Right lung (tissue), 5 donors: Measurements from ENCODE around the gene PLET1. TPM values are rescaled to one million over a fixed set of nuclear protein-coding genes. Genes with fewer than 3 reads are reported as not detected.

Source experiments
- DNase-seq, 2 donors: peaks; one replicate each; pipeline ENCODE4 v3.0.0-alpha.2; 2013
- polyA plus RNA-seq, 5 donors: library from polyadenylated mRNA; unstranded; fragments of 120-200 nt; gene quantifications; one replicate each; pipeline versions ENCODE4 v1.2.1 to v1.2.3, GENCODE V29; 2013; ENCODE audit warnings: inconsistent platforms in 1 of 5, low replicate concordance in 1 of 5; ENCODE audit not compliant: insufficient read length in 5 of 5, insufficient read depth in 1 of 5

The PLET1 gene
- polyA plus RNA-seq, 5 donors = not detected

DNA sequence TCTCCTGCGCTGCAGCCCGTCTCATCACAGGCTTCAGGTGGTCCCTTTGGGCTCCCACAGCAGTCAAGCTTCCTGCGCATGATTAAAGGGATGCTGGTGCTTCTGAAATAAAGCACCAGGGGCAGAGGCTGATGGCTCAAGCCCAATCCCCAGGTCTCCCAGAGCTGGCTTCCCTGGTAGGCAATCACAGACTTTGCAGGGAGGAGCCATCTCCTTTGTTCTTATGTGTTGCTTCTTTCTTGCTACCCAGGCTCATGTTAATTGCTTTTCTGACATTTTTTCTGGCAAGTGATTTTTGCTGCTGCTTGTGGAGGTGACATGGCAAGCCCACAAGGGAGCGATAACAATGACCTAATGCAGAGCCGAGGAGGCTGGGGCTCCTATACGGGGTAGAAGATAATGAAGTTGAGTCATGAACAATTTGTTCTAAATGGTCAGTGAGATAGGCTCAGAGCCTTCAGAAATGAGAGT lies 25.2 kb upstream of the PLET1 start:
- no peak for DNase-seq

DNA sequence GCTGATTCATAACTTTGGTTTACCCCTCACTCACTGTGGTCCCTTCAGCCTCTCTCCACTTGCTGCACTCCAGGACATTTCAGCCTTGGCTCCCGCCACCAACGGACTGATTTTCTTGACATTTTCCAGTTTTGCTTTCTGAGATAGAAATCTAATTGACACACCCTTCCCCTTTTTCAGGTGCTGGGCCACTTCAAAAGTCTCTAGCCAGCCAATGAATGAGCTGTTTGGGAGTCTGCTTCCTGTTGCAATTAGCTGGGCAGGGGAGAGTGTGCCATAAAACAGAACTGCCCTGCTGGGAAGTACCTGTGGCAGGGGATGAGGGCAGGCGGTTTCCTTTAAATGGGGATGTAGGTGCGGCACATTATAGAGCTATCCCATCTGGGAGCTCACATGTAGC lies 21.1 kb upstream of the PLET1 start:
- DNase-seq = no peak

DNA sequence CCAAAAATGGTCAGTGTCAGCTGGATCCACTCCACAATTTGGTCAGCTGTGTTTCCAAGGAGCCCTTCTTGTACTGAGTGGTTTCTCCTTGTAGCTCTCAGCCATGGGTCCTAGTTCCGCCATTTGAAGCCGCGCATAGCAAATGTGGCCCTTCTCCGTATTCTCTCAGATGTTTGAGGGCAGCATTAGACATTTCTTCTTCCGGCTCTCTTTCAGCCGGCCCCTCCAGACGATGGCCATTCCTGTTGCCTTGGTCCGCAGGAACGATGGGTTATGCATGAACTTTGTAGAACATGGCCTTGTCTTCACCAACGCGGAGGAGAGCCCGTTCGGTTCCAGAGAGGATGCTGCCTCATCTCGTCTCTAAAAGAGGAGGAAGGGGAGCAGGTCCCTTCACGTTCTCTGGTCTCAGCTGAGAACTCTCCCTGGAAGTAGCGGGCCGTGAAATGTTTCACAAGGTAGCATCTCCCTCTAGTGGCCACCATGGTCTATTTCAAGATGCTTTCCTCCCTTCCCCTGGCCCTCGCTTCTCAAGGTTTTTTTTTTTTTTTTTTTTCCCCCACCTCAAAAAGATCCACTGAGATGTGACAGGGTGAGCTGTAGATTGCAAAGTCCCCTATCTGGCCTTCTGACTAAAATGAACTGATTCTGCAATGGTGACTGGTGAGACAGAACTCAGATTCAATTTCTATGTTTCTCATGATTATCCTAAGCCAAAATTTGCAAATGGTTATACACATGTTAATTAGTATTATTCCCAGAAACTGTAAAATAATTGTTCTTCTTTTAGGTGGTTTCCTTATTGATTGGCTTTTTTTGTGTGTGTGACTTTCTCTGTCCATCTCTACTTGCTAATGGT lies 19.8 kb upstream of the PLET1 start:
- peak; percentile 54 to 71 for DNase-seq

DNA sequence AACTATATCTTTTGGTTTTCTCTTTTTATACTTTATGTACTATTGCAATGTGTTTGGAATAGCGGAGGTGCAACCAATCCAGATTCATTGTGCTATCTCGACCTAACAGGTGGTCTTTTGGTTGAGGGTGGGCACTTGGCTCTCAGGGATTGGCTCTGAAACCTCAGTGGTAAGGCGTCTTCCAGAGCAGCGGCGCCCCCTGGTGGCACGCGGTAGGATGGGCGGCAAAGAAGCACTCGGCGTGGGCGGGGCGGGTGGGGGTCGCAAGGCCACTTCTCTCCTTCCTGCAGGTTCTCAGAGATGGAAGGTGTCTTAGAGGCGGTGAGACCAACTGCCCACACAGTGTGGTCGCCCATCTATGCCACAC lies 19.2 kb upstream of the PLET1 start:
- DNase-seq = peak; percentile 38 to 40

DNA sequence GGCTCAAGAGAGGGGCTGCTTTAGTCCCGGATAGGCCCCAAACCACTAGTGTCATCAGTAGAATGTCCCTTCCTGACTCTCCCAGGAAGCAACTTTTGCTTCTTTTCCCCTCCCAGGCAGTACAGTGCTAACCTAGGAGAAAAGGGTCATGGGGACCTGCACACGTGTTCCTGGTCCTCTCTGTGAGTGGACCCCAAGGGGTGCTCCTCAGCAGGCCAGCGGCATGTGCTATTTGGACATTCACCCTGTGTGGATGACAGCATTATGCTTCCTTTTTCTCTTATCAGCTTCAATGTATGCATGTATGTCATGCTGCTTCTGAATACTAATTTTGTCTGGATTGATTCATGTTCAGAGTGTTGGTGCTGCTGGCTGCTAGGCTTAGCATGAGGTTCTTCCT lies 18.1 kb upstream of the PLET1 start:
- DNase-seq = no peak

DNA sequence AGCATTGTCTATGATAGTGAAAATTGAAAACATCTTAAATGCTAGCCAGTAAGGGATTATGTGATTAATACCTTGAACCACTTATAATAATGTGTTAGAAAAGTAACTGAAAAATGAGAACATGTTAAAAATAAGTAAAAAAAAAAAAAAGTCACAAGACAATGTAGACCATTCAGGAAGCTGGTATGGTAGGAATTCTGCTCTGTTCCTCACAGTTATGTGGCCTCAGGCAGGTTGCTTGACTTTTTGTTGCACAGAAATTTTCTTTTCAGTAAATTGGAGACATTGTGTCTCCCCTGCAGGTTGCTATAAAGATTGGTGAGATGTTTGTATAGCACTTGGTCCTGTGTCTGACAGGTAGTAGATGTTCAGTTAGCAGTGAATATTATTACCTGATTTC lies 17.3 kb upstream of the PLET1 start:
- no peak for DNase-seq

DNA sequence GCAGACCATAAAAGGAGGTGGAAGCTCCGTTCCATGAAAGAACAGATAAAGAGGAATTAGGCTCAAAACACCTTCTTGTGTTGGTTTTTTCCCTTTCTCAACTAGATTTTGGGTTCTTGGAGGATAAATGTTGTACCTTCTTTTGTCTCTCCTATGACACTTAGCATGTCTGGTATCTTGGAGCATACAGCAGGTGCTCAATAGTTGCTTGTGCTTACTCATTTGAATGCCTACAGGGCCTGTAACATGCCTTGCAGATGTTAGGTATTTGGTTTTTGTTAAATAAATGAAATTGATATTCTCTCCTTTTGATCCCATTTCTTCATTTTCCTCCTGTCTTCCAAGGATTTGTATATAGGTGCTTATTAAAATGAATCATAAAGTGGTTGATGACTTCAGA lies 16.4 kb upstream of the PLET1 start:
- no peak for DNase-seq

DNA sequence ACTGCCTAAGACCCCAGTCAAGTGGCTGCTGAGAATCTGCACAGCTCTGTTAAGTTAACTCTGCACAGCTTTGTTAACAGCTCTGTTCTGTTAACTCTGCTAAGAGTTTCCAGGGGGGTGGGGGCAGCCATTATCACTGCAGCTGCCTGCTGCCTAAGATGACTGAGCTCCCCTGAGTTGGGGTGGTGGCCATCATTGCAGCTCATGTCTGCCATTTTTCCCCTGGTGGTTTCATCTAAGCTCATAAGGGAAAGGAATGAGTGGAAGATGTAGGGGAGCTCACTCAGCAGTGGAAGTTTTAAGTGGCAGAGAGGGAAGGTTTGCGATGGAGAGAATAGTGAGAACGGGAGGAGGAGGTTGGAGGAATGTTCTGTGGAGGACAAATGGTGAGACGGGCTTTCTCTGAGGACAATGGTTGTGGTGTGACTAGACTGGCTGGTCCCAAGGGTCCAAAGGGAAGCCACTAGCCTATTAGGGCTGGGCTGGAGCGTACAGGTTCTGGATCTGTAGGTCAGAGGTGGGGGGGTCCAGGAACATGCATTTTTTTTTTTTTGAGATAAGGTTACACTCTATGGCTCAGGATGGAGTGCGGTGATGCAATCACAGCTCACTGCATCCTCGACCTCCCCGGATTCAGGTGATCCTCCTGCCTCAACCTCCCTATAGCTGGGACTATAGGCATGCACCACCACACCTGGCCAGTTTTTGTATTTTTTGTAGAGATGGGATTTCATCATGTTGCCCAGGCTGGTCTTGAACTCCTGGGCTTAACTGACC lies 13.5 kb upstream of the PLET1 start:
- DNase-seq = no peak

DNA sequence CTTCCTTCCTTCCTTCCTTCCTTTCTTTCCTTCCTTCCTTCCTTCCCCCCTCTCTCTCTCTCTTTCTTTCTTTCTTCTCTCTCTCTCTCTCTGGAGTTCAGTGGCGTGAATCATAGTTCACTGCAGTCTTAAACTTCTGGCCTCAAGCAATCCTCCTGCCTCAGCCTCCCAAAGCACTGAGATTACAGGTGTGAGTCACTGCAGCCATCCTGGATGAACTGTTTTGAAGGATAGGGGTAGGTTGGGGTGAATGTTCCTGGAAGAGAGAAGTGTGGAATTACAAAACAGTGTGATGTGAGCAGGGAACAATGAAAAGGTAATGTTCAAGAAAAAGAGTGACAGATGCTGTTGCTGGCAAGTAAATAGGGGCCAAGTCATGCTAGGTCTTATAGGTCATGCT lies 12.4 kb upstream of the PLET1 start:
- DNase-seq = no peak

DNA sequence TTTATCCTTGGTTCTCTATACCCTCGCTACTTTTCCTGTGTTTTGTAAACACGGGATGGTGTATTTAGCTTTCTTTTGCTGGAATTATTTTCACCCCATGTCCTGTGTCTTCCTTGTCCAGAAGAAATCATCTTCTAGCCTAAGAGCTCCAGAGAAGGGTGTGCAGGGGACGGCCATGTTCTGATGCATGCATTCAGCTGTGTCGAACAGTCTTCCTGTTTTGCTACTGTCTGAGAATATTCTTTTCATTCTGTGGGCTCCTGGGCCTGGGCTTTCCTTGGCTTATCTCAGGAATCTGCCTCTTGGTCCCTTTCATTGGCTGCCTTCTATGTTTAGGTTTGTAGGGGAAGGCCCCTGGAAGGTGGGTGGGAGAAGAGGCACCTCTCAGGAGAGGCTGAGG lies 10.6 kb upstream of the PLET1 start:
- DNase-seq = no peak

DNA sequence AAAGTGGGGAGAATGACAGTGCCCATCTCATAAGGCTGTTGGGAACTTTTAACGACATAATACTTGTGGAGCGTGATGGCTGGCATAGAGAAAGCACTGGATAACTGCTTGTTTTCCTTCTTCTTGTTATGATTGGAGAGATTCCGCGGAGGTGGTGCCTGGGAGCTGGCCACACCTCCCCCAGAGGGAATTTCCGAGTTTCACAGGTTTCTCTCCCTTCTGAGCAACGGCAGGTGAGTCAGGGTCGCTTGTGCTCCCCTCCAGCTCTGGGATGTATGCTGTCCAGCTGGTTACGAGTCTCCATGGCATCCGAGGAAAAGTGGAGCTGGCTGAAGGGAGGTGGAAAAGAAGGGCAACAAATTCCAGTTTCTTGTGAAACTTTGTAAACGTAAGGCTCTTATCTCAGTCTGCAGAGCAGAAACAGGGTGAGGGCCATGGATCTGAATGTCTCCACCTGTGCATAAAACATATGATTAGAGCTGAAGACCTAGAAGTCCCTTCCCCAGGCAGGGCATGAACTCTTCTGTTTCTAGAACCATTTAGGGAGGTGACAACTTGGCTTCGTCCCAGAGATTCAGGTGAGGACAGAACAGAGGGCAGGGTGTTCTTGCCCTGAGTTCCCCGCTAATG lies 10.0 kb upstream of the PLET1 start:
- DNase-seq = no peak

DNA sequence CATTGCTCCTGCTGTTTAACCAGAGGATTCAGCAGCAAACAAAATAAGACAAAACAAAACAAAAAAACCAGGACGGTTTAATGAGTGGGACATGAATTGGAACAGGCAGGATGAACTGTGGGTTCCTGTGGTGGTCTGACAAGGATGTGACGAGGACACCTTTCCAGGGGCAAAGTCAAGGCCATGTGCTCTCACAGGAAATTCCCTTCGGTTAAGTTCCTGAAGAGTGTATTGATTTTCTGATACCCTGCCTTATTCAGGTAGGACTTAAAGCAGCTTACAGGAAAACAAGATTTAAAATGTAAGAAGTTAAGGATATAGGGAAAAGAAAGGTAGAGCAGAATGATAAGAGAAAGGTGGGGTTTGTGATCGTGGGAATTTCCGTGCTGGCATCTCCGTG lies 8.5 kb upstream of the PLET1 start:
- no peak for DNase-seq

DNA sequence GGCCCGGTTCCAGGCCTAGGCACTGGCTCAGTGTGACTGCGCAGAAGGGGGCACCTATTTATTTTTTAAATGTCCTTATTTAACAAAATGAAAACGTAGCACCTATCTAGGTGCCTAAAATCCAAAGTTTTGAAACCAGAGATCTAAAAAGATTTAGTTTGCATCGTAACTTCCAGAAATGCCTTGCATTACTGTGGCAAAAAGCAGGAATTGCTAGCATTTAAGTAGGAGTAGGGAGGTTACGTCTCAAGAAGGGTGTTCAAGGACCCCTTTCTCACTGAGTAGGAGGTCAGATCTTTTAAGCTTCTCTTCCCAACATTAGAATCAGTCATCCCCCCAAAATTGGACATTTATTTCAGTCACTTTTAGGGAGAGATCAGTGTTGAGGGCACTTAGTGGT lies 7.7 kb upstream of the PLET1 start:
- DNase-seq = no peak

DNA sequence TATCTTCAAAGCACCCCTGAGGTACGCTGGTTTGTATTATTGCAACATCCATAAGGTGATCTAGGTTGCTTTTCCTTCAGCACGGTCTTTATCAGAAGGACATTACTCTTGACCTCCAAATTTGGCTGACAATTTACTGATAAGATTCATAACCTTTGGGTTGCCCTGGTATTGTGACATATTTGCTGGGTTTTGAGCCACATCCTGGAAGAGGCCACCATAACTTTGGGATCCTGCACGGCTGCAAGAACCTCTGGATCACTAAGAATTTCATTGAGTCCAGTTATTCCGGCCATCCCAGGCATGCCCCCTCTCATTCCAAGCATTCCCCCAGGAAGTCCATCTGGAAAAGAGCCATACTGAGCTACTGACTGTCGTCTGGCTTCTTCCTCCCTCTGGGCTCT lies 6.5 kb upstream of the PLET1 start:
- DNase-seq = no peak

DNA sequence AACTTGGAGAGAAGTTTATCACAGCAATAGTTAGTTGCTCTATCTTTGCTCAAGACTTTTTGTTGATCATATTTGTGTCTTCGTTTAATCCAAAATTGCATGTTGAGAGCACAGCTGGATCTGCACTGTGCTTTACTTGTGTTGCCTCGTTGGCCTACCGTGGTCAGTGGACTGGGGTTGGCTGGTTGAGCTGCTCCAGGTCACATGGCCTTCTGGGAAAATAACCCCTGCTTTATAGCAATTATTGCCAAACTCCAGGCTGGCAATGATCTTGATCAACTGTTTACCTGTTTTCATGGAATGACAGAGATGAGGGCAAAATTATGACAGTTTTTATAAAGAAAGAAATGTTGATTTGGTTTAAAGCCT lies 5.7 kb upstream of the PLET1 start:
- no peak for DNase-seq

DNA sequence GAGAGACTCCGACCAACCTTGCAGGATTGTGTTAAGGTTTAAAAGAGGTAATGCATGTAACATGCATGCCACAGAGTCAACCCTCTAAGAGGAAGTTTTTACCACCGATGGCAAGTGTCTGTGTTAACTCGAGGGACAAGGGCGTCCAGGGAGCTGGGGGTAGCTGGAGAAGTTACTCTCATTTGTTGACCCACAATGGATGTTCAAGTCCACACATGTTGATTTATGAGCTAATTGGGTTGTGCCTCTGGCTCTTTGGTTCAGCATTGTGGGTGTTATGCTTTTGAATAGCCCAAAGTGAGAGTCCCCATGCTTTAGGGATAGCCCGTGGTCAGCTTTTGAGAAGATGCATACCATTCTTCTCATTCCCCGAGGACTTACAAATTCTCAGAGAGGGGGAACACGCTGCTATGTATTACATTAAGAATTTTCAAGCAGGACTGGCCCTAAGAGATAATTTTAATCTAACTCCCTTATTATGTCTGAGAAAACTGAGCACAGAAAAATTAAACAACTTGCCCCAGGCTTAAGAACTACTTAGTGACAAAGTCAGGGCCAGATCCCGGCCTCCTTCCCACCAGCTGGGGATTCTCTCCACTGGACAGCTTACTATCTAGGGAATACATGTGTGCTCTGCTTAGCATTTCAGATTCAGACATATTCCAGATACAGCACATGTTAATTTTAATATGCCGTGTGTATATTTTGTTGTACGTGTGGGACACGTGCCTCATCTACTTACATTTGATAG lies 5.2 kb upstream of the PLET1 start:
- DNase-seq = no peak

DNA sequence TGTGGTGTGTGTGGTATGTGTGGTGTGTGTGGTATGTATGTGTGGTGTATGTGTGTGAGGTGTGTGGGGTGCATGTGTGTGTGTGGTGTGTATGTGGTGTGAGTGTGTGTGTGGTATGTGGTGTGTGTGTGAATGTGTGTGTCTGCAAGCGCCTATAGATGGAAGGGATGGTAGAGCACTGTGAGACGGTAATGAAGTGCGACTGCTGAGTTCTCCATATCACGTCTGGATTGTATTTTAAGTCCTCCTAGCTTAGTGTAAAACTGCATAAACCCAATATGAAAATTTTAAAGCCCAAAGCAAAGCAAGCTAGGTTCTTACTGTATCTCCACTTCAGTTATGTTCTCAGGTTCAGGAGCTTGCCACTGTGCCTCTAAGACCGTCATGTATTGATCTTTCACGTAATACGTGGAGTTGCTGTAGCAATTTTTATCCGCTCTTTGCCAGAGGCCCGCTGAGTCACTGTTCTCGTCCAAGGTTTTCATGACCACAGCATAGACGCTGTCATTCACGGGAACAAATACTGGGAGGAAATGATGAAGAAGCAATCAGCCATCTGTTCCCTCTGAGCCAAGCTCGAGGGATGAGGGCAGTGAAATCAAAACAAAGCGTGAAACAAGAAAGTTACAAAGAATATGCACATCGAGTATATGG lies 5.5 kb downstream of the PLET1 start:
- DNase-seq = no peak

DNA sequence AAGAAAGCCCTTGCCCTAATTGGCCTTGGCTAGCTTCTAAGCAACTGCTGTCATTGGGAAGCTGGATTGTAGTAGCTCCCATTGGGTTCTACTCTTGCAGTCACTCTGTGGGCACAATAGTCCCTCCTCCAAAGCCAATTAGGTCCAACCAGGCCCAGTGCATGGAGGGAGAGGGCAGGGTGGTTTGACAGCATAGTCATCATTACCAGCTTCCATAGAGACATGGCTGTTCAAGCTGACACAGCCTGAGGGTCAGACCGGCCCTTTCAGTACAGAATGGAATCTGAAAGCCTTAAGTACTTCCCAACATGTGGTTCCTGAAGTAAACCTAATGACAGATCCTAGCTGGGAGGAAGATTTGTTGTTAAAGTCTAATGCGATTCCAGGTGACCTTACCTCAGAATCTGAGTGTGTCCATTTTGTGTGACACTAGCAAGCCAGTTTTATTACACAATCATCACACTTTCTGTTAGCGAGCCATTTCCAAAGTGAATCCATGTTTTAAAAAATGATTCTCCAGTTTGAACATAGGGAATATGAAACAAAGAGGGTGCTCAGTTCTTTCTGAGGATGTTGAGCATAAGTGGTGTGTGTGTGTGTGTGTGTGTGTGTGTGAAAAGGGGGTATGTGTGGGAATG lies 6.9 kb downstream of the PLET1 start:
- DNase-seq = no peak

DNA sequence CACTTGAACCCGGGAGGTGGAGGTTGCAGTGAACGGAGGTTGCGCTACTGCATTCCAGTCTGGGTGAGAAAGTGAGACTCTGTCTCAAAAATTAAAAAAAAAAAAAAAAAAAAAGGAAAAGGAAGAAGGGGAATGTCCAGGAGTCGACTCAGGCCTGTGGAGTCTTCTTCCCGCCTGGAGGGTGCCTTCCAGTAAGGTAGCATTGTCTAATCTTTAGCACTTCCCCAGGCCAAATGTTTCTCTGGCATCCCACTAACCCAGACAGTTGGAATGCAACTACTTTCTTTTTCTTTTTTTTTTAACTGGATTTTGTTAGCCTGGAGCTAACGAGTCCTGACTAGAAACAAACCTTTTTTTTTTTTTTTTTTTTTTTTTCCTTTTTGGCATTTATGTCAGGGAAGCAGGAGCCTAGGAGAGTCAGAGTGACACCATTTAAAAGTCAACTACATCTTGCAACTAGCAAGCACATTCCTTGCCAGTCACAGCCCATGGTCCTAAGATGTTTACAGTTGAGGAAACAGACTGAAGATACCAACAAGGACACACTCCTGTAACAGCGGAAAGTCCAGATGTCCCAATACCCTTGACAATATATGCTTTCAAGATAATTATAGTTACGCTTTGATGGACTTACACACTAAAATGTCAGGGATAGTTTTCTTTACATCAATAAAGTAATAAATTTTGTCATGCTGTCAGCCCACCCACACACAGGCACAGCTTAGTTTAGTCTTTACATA lies 10.6 kb downstream of the PLET1 start:
- no peak for DNase-seq

DNA sequence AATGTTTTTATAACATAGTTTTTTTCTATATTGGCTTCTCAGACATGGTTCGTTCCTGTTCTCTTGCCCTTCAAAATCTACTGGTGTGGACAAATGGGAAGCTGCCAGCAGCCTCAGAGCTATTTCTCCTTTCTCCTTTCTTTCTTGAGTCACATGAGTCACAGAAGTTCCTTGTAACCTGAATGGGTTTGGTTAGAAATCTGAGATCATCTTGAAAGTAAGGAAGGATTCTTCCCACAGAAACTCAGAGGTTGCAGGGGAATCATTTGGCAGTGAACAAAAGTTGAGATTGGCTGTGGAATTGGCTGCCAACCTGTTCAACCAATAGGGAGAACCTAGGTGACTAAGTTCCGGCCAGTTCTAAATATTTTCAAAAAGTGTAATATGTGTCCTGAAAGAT lies 12.5 kb downstream of the PLET1 start:
- no peak for DNase-seq
